Measurements from ENCODE around the gene CLIC5.

CLIC5 gene

GRCh38 chr6:45892196-45892595 is 123.5 kb downstream of the CLIC5 start:
- no peak for DNase-seq
- Histone ChIP-seq H3K27ac (no peak overlapping the region), H3K4me1 (no peaks in the 10 kb centered on the region), H3K9me3 (no peaks in the 10 kb centered on the region), H3K27me3 (no peaks in the 10 kb centered on the region), H3K4me3 (no peak overlapping the region), H3K36me3 (no peaks in the 10 kb centered on the region)
- TF ChIP-seq, protein P1, sequence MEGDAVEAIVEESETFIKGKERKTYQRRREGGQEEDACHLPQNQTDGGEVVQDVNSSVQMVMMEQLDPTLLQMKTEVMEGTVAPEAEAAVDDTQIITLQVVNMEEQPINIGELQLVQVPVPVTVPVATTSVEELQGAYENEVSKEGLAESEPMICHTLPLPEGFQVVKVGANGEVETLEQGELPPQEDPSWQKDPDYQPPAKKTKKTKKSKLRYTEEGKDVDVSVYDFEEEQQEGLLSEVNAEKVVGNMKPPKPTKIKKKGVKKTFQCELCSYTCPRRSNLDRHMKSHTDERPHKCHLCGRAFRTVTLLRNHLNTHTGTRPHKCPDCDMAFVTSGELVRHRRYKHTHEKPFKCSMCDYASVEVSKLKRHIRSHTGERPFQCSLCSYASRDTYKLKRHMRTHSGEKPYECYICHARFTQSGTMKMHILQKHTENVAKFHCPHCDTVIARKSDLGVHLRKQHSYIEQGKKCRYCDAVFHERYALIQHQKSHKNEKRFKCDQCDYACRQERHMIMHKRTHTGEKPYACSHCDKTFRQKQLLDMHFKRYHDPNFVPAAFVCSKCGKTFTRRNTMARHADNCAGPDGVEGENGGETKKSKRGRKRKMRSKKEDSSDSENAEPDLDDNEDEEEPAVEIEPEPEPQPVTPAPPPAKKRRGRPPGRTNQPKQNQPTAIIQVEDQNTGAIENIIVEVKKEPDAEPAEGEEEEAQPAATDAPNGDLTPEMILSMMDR (IDR thresholded peaks at IDR 0.05), result no peak
- intact Hi-C loops (cut with DNase I; ENCODE audit: low total_unique reads), result no loop called here

- Histone ChIP-seq H3K4me1 (no peaks in the 10 kb centered on the region), H3K27me3 (peaks cover 0 to 2% of the 10 kb centered on the region in 2 donors), H3K27ac (no peak overlapping the region), H3K4me3 (no peak overlapping the region), H3K9me3 (no peaks in the 10 kb centered on the region), H3K36me3 (no peaks in the 10 kb centered on the region)
- intact Hi-C loops (cut with DNase I; ENCODE audit: low total_unique reads), result no loop called here
- TF ChIP-seq, protein P1 (IDR thresholded peaks at IDR 0.05), result no peak
- no peak for DNase-seq
These were observed 128.9 kb downstream of the CLIC5 start for GRCh38 chr6:45886776-45887175.

GRCh38 chr6:45884336-45884735 is 131.3 kb downstream of the CLIC5 start:
- no peaks in the 10 kb centered on the region for H3K36me3 ChIP-seq
- TF ChIP-seq, protein P1 (IDR thresholded peaks at IDR 0.05), result no peak
- intact Hi-C loops (cut with DNase I; ENCODE audit: low total_unique reads), result no loop called here
- no peak overlapping the region for H3K4me3 ChIP-seq
- no peak for DNase-seq
- H3K27ac ChIP-seq, result no peak overlapping the region
- H3K27me3 ChIP-seq, result peaks cover 0 to 2% of the 10 kb centered on the region in 2 donors
- H3K4me1 ChIP-seq, result no peaks in the 10 kb centered on the region
- H3K9me3 ChIP-seq, result no peaks in the 10 kb centered on the region

DNA sequence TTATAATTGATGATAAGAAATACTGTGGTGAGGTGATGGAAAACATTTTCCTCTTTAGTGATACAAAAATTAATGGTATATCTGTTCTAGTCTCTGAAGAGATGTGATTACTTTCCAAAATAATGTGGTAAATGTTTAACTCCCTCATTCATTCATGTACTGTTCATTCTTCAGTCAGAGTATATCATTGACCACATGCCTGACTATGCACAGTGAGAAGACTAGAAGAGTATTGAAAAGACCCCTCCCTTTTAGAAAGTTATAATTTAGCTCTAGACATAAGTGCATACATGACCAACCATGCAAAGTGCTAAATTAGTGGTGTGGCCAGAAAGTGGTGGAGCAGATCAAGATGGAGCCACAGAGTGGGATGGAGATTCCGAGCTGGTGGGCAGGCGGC is 133.0 kb downstream of the CLIC5 start:
- TF ChIP-seq, protein P1 (IDR thresholded peaks at IDR 0.05), result no peak
- no peak overlapping the region for H3K27ac ChIP-seq
- H3K4me3 ChIP-seq, result no peak overlapping the region
- DNase-seq, result no peak
- intact Hi-C loops (cut with DNase I; ENCODE audit: low total_unique reads), result no loop called here
- H3K9me3 ChIP-seq, result no peaks in the 10 kb centered on the region
- no peaks in the 10 kb centered on the region for H3K36me3 ChIP-seq
- H3K4me1 ChIP-seq, result no peaks in the 10 kb centered on the region
- H3K27me3 ChIP-seq, result peaks cover 0 to 2% of the 10 kb centered on the region in 2 donors

DNA sequence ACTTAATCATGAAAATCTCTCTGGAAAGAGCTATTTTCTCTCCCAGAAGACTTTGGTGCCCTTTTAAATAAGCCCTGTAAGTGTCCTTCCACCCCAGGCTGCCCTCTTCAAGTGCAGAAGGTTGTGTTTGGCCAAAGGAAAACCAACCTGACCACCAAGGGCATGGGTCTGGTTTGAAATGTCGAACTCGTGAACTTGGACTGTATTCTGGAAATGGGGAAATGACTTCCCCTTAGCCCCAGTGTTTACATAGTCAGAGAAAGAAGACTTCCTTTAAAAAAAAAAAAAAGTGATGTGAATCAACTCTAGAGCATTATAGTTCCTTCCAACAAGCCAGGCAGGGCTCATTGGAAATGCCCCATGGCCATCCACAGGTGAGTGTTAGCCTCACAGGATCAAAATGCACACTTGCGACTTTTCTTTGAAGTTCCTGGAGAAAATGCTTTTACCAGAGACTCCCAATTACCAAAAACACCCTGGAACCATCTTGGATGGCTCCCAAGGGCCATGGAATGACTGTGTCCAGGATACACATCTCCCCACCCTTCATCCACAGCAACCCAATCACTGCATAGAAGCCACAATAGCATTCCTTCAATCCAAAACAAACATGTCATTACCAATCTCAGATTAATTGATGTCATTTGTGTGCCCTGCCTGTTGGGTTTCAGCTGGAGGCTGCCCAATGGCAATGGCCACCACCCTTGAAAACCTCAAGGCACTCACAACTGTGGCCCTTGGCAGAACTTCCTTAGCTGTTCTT is 133.8 kb downstream of the CLIC5 start:
- Histone ChIP-seq H3K4me1 (no peaks in the 10 kb centered on the region), H3K27ac (no peak overlapping the region), H3K9me3 (no peaks in the 10 kb centered on the region), H3K36me3 (no peaks in the 10 kb centered on the region), H3K4me3 (no peak overlapping the region), H3K27me3 (peaks cover 0 to 2% of the 10 kb centered on the region in 2 donors)
- DNase-seq, result no peak
- intact Hi-C loops (cut with DNase I; ENCODE audit: low total_unique reads), result no loop called here
- TF ChIP-seq, protein P1 (IDR thresholded peaks at IDR 0.05), result no peak

Data from tibial artery (tissue), 4 donors.